A549 (cell line): ENCODE data around the gene PPP3CA.

Source experiments
- CBX2 ChIP-seq: fragments of 200-600 bp; sonication (generic); IDR thresholded peaks from 2 replicates; pipeline ENCODE4 v1.6.1; 2016; ENCODE audit warnings: low read depth, mild to moderate bottlenecking, borderline replicate concordance
- CEBPB ChIP-seq, 2 experiments: fragments of >200 bp in 1 of 2; sonication (Bioruptor Twin) in 1 of 2; formaldehyde crosslinking in 1 of 2; IDR thresholded peaks; 2 replicates each; pipeline ENCODE4 v1.6.1; 2012 to 2016
- EP300 ChIP-seq, 2 experiments: fragments of >200 bp; sonication (Bioruptor Twin); formaldehyde crosslinking; IDR thresholded peaks; 2 replicates in 1 of 2; 3 replicates in 1 of 2; pipeline ENCODE4 v1.6.1; 2016 to 2017
- JUN ChIP-seq, 2 experiments: fragments of >200 bp; sonication (Bioruptor Twin); formaldehyde crosslinking; IDR thresholded peaks; 2 replicates in 1 of 2; 3 replicates in 1 of 2; pipeline ENCODE4 v1.6.1; 2016 to 2017
- PHF8 ChIP-seq: fragments of 200-600 bp; sonication (generic); IDR thresholded peaks from 2 replicates; pipeline ENCODE4 v1.6.1; 2016; ENCODE audit warnings: low read depth, mild to moderate bottlenecking, antibody characterized with exemption, moderate library complexity, borderline replicate concordance
- TF ChIP-seq, protein P1 (sequence below): fragments of 200-600 bp; sonication (generic); IDR thresholded peaks from 2 replicates; pipeline ENCODE4 v1.6.1; 2016; ENCODE audit warnings: antibody characterized with exemption, mild to moderate bottlenecking, moderate library complexity
- TF ChIP-seq, protein P2 (sequence below): fragments of >200 bp; sonication (Bioruptor Twin); formaldehyde crosslinking; IDR thresholded peaks from 3 replicates; pipeline ENCODE4 v1.5.1; 2016
- TF ChIP-seq, protein P3 (sequence below): IDR thresholded peaks from 2 replicates; pipeline ENCODE4 v1.6.1; 2012
- TF ChIP-seq, protein P4 (sequence below): IDR thresholded peaks from 2 replicates; pipeline ENCODE4 v1.6.1; 2012
- TF ChIP-seq, protein P5 (sequence below): fragments of >200 bp; sonication (Bioruptor Twin); formaldehyde crosslinking; IDR thresholded peaks from 3 replicates; pipeline ENCODE4 v1.6.1; 2016

DNA sequence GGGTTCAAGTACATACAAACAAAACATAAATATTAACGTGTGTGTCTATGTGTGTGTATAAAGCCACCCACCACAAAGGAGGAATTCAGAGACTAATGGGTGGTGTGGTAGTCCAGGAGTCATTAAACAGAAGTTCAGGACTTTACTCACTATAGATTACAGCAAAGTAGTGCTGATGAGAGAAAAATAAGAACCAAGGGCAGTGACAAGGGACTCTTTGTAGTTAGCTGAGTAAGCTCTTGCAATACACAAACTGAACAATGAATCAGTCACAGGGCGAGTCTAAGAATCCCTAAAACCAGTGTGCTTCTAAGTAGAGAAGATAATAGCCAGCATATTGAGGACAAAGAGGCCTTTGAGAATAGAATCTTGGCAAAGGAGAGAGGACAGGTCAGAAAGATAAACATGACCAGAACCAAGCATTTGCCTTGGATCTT, 232.4 kb downstream of the PPP3CA start:
- TF ChIP-seq, protein P1, sequence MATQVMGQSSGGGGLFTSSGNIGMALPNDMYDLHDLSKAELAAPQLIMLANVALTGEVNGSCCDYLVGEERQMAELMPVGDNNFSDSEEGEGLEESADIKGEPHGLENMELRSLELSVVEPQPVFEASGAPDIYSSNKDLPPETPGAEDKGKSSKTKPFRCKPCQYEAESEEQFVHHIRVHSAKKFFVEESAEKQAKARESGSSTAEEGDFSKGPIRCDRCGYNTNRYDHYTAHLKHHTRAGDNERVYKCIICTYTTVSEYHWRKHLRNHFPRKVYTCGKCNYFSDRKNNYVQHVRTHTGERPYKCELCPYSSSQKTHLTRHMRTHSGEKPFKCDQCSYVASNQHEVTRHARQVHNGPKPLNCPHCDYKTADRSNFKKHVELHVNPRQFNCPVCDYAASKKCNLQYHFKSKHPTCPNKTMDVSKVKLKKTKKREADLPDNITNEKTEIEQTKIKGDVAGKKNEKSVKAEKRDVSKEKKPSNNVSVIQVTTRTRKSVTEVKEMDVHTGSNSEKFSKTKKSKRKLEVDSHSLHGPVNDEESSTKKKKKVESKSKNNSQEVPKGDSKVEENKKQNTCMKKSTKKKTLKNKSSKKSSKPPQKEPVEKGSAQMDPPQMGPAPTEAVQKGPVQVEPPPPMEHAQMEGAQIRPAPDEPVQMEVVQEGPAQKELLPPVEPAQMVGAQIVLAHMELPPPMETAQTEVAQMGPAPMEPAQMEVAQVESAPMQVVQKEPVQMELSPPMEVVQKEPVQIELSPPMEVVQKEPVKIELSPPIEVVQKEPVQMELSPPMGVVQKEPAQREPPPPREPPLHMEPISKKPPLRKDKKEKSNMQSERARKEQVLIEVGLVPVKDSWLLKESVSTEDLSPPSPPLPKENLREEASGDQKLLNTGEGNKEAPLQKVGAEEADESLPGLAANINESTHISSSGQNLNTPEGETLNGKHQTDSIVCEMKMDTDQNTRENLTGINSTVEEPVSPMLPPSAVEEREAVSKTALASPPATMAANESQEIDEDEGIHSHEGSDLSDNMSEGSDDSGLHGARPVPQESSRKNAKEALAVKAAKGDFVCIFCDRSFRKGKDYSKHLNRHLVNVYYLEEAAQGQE: no peak
- TF ChIP-seq, protein P2, sequence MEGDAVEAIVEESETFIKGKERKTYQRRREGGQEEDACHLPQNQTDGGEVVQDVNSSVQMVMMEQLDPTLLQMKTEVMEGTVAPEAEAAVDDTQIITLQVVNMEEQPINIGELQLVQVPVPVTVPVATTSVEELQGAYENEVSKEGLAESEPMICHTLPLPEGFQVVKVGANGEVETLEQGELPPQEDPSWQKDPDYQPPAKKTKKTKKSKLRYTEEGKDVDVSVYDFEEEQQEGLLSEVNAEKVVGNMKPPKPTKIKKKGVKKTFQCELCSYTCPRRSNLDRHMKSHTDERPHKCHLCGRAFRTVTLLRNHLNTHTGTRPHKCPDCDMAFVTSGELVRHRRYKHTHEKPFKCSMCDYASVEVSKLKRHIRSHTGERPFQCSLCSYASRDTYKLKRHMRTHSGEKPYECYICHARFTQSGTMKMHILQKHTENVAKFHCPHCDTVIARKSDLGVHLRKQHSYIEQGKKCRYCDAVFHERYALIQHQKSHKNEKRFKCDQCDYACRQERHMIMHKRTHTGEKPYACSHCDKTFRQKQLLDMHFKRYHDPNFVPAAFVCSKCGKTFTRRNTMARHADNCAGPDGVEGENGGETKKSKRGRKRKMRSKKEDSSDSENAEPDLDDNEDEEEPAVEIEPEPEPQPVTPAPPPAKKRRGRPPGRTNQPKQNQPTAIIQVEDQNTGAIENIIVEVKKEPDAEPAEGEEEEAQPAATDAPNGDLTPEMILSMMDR: no peak
- no peak for TF ChIP-seq CBX2
- TF ChIP-seq, protein P3, sequence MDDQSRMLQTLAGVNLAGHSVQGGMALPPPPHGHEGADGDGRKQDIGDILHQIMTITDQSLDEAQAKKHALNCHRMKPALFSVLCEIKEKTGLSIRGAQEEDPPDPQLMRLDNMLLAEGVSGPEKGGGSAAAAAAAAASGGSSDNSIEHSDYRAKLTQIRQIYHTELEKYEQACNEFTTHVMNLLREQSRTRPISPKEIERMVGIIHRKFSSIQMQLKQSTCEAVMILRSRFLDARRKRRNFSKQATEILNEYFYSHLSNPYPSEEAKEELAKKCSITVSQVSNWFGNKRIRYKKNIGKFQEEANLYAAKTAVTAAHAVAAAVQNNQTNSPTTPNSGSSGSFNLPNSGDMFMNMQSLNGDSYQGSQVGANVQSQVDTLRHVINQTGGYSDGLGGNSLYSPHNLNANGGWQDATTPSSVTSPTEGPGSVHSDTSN: no peak
- no peak for TF ChIP-seq JUN (IDR thresholded peaks at IDR 0.05)
- TF ChIP-seq CEBPB (IDR thresholded peaks at IDR 0.05): no peak
- TF ChIP-seq, protein P4, sequence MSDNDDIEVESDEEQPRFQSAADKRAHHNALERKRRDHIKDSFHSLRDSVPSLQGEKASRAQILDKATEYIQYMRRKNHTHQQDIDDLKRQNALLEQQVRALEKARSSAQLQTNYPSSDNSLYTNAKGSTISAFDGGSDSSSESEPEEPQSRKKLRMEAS: no peak
- TF ChIP-seq, protein P5, sequence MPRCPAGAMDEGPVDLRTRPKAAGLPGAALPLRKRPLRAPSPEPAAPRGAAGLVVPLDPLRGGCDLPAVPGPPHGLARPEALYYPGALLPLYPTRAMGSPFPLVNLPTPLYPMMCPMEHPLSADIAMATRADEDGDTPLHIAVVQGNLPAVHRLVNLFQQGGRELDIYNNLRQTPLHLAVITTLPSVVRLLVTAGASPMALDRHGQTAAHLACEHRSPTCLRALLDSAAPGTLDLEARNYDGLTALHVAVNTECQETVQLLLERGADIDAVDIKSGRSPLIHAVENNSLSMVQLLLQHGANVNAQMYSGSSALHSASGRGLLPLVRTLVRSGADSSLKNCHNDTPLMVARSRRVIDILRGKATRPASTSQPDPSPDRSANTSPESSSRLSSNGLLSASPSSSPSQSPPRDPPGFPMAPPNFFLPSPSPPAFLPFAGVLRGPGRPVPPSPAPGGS: no peak
- TF ChIP-seq PHF8: no peak
- no peak for TF ChIP-seq EP300 (IDR thresholded peaks at IDR 0.05)
